Stimulated activated naive CD8-positive, alpha-beta T cell treated with anti-CD3 and anti-CD28 coated beads, Interleukin-15, Interleukin-2, amounts not matched to agents 100 ng/mL and 50 ng/mL, for 24 hours (primary cell): Measurements from ENCODE around the gene APP.
A peak's percentile ranks its signal among the peaks of the same experiment; 100 is the strongest.

Source experiments
- H3K27ac Mint-ChIP-seq: one replicate; pipeline ENCODE4 v1.8.0; 2021; ENCODE audit warnings: mild to moderate bottlenecking, mixed read lengths
- H3K27me3 Mint-ChIP-seq: one replicate; pipeline ENCODE4 v1.8.0; 2021; ENCODE audit warnings: mixed read lengths
- H3K36me3 Mint-ChIP-seq: one replicate; pipeline ENCODE4 v1.8.0; 2021; ENCODE audit warnings: low read depth, mixed read lengths
- H3K4me1 Mint-ChIP-seq: one replicate; pipeline ENCODE4 v1.8.0; 2021; ENCODE audit warnings: low read depth, mixed read lengths
- H3K4me3 Mint-ChIP-seq: one replicate; pipeline ENCODE4 v1.8.0; 2021; ENCODE audit warnings: mild to moderate bottlenecking, mixed read lengths
- H3K9me3 Mint-ChIP-seq: one replicate; pipeline ENCODE4 v1.8.0; 2021; ENCODE audit warnings: mixed read lengths

Gene APP

GRCh38 chr21:26170471-26171257 lies at the start of gene APP:
APP (minus strand) TSS chr21:26170770; CDS start chr21:26170620, 150 bp downstream.
- Mint-ChIP-seq H3K36me3 (no peaks in the 10 kb centered on the region), H3K4me1 (peaks cover 20% of the 10 kb centered on the region), H3K27ac (peak within 1 kb of the TSS; percentile 75), H3K9me3 (no peaks in the 10 kb centered on the region), H3K27me3 (peaks cover 6% of the 10 kb centered on the region), H3K4me3 (peak within 1 kb of the TSS; percentile 88)

DNA sequence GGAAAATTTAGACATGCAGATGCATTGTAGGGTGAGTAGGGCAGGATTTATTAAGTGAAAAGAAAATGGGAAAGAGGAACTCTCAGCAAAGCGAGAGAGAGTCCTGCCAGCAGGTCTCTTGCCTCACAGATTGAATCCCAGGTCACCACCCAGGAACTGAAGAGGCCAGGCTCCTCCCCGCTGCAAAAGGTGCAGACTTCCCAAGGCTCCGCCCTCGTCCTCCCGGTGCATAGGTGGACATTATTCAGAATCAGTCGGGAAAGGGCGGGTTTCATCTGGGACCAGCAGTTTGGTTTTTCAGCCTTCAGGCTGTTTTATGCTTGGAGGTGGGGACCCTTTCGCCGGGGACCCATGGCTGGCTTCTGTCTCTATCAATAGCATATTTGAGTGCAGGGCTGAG lies 41.6 kb upstream of the APP start:
- Mint-ChIP-seq H3K4me3 (no peak overlapping the region), H3K27me3 (no peaks in the 10 kb centered on the region), H3K27ac (no peak overlapping the region), H3K36me3 (no peaks in the 10 kb centered on the region), H3K4me1 (no peaks in the 10 kb centered on the region), H3K9me3 (peaks cover 2% of the 10 kb centered on the region)

DNA sequence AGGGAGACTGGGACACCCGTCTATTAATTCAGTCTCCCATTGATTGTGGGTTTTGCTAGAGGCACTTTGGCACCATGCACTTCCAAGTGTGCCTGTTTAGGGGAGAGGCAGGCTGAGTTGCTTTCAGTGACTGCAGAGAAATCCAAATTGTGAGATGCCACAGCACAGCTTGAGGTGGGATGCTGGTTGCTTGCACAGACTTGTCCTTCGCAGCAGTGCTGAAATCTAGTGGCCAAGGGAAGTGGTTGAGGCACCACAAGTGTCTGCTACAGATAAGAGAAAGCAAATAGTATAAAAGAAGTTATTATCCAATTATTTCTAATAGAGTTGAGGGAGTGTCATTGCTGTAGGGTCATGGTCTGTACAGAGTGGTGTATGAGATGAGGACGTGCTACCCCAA lies 40.0 kb upstream of the APP start:
- H3K27me3 Mint-ChIP-seq = no peaks in the 10 kb centered on the region
- no peak overlapping the region for H3K4me3 Mint-ChIP-seq
- no peaks in the 10 kb centered on the region for H3K9me3 Mint-ChIP-seq
- no peak overlapping the region for H3K27ac Mint-ChIP-seq
- H3K36me3 Mint-ChIP-seq = no peaks in the 10 kb centered on the region
- H3K4me1 Mint-ChIP-seq = no peaks in the 10 kb centered on the region

DNA sequence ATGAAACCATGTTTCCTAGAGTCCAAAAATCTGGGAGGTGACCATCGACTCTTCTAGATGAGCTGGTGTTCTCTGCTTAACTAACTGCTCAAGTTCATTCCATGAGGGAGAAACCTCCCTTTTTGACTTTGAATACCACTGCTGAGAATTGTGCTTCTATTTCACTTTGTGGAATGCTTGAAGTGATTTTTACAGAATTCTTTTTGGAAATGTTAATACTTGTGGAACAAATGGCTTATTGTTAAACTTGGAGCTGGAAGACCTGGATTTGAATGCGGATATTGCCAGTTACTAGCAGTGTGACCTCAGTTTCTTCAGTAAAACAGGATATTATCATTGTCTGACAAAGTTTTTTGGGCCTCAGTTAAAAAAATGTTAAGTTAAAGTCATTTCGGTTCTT lies 36.5 kb upstream of the APP start:
- Mint-ChIP-seq H3K4me3 (no peak overlapping the region), H3K27me3 (no peaks in the 10 kb centered on the region), H3K9me3 (no peaks in the 10 kb centered on the region), H3K4me1 (no peaks in the 10 kb centered on the region), H3K36me3 (no peaks in the 10 kb centered on the region), H3K27ac (no peak overlapping the region)

GRCh38 chr21:26199456-26199855 lies 28.9 kb upstream of the APP start:
- Mint-ChIP-seq H3K27ac (no peak overlapping the region), H3K4me3 (no peak overlapping the region), H3K27me3 (no peaks in the 10 kb centered on the region), H3K4me1 (no peaks in the 10 kb centered on the region), H3K36me3 (no peaks in the 10 kb centered on the region), H3K9me3 (no peaks in the 10 kb centered on the region)

- H3K9me3 Mint-ChIP-seq = no peaks in the 10 kb centered on the region
- H3K4me3 Mint-ChIP-seq = no peak overlapping the region
- H3K4me1 Mint-ChIP-seq = no peaks in the 10 kb centered on the region
- H3K27me3 Mint-ChIP-seq = no peaks in the 10 kb centered on the region
- no peaks in the 10 kb centered on the region for H3K36me3 Mint-ChIP-seq
- no peak overlapping the region for H3K27ac Mint-ChIP-seq
Observed at GRCh38 chr21:26195708-26196107, 25.1 kb upstream of the APP start.

DNA sequence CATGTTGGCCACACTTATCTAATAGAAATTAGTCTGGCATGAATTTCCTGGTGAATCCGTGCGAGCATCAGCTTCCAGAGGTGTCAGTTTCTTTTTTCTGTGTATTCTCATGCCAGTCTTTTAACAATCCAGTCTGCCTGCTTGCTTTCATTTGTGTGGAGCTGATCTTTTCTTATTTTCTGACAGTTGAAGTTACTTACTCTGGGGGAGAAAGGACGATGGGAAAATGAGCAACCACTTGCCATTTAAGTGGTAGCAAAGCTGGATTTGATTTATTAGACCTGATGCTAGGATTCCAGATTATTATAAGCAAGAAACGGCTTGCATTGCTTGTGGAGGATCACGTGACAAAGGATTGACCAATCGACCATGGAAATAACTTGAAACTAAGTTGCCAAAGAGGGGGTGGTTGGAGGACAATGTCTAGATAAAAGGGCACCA lies 24.3 kb upstream of the APP start:
- Mint-ChIP-seq H3K9me3 (no peaks in the 10 kb centered on the region), H3K27ac (no peak overlapping the region), H3K27me3 (no peaks in the 10 kb centered on the region), H3K4me3 (no peak overlapping the region), H3K36me3 (no peaks in the 10 kb centered on the region), H3K4me1 (no peaks in the 10 kb centered on the region)

DNA sequence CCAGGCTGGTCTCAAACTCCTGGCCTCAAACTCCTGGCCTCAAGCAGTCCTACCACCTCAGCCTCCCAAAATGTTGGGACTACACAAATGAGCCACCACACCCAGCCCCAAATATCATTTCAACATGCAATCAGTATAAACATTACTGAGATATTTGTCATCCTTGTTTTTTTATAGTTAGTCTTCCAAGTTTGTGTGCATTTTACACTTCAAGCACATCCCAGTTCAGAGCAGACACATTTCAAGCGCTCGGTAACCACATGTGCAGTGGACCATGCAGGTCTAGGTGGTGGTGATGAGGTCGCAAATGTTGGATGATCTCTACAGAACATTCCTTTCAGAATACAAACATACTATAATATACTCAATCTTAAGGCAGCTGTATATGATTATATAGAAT lies 23.8 kb upstream of the APP start:
- Mint-ChIP-seq H3K9me3 (no peaks in the 10 kb centered on the region), H3K27ac (no peak overlapping the region), H3K27me3 (no peaks in the 10 kb centered on the region), H3K4me1 (no peaks in the 10 kb centered on the region), H3K36me3 (no peaks in the 10 kb centered on the region), H3K4me3 (no peak overlapping the region)

GRCh38 chr21:26191609-26192008 lies 21.0 kb upstream of the APP start:
- Mint-ChIP-seq H3K27me3 (no peaks in the 10 kb centered on the region), H3K4me1 (no peaks in the 10 kb centered on the region), H3K27ac (no peak overlapping the region), H3K36me3 (no peaks in the 10 kb centered on the region), H3K4me3 (no peak overlapping the region), H3K9me3 (no peaks in the 10 kb centered on the region)

GRCh38 chr21:26188422-26188821 lies 17.9 kb upstream of the APP start:
- H3K4me1 Mint-ChIP-seq = no peaks in the 10 kb centered on the region
- no peaks in the 10 kb centered on the region for H3K36me3 Mint-ChIP-seq
- no peaks in the 10 kb centered on the region for H3K27me3 Mint-ChIP-seq
- no peaks in the 10 kb centered on the region for H3K9me3 Mint-ChIP-seq
- H3K4me3 Mint-ChIP-seq = no peak overlapping the region
- H3K27ac Mint-ChIP-seq = no peak overlapping the region

- Mint-ChIP-seq H3K4me1 (no peaks in the 10 kb centered on the region), H3K27me3 (no peaks in the 10 kb centered on the region), H3K9me3 (no peaks in the 10 kb centered on the region), H3K4me3 (no peak overlapping the region), H3K27ac (no peak overlapping the region), H3K36me3 (no peaks in the 10 kb centered on the region)
Observed at GRCh38 chr21:26185446-26185845, 14.9 kb upstream of the APP start.

DNA sequence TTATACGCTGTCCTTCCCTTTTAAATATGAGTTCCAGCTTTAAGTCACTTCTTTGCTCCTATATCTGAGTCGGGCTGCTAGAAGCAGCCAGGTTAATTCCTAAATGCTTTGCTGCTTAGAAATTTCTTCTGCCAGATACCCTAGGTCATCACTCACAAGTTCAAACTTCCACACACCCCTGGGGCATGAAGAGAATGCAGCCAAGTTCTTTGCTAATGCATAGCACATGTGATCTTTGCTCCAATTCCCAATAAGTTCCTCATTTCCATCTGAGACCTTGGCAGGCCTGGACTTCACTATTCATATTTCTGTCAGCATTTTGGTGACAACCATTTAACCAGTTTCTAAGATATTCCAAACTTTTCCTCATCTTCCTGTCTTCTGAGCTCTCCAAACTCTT lies 14.5 kb upstream of the APP start:
- Mint-ChIP-seq H3K9me3 (no peaks in the 10 kb centered on the region), H3K27ac (no peak overlapping the region), H3K4me3 (no peak overlapping the region), H3K27me3 (no peaks in the 10 kb centered on the region), H3K4me1 (no peaks in the 10 kb centered on the region), H3K36me3 (no peaks in the 10 kb centered on the region)

DNA sequence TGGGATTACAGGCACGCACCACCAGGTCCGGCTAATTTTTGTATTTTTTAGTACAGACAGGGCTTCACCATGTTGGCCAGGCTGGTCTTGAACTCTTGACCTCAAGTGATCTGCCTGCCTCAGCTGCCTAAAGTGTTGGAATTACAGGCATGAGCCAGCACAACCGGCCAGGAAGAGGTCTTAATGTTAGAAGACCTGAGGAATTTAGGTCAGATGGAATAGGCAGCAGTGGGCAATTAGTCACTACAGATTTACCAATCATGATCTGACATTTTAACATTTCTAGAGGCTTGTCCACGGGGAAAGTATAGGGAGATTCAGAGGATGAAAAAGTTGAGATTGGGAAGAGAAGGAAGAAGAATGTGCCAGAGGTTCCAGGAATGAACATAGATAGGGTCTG lies 8.9 kb upstream of the APP start:
- H3K36me3 Mint-ChIP-seq = no peaks in the 10 kb centered on the region
- no peak overlapping the region for H3K27ac Mint-ChIP-seq
- no peaks in the 10 kb centered on the region for H3K9me3 Mint-ChIP-seq
- H3K27me3 Mint-ChIP-seq = peaks cover 4% of the 10 kb centered on the region
- H3K4me3 Mint-ChIP-seq = no peak overlapping the region
- H3K4me1 Mint-ChIP-seq = no peaks in the 10 kb centered on the region

- Mint-ChIP-seq H3K36me3 (no peaks in the 10 kb centered on the region), H3K4me1 (no peaks in the 10 kb centered on the region), H3K4me3 (no peak overlapping the region), H3K27me3 (peaks cover 4% of the 10 kb centered on the region), H3K9me3 (no peaks in the 10 kb centered on the region), H3K27ac (no peak overlapping the region)
Observed at GRCh38 chr21:26177746-26178426, 7.3 kb upstream of the APP start.

GRCh38 chr21:26177187-26177586 lies 6.6 kb upstream of the APP start:
- Mint-ChIP-seq H3K36me3 (no peaks in the 10 kb centered on the region), H3K4me3 (no peak overlapping the region), H3K9me3 (no peaks in the 10 kb centered on the region), H3K4me1 (no peaks in the 10 kb centered on the region), H3K27me3 (peaks cover 4% of the 10 kb centered on the region), H3K27ac (no peak overlapping the region)
